HG02642 (cell line): ENCODE data around the gene SNX5.

Experiments used
- ATAC-seq: cut with Tn5 transposase; IDR thresholded peaks from one replicate; pipeline ENCODE4 v1.9.1; 2021; ENCODE audit warnings: mild to moderate bottlenecking; ENCODE audit not compliant: unreplicated experiment, poor library complexity

Gene SNX5

GRCh38 chr20:17968366-17969277 is at the start of gene SNX5, which contains the start of gene MGME1:
TSS of gene SNX5 (minus strand) at chr20:17968794. CDS start at chr20:17968425, 369 bp downstream.
TSS of gene MGME1 (plus strand) at chr20:17969018. CDS start at chr20:17969860, 842 bp downstream.
- peak; percentile 81 for ATAC-seq

- no peak for ATAC-seq
Observed at GRCh38 chr20:18018100-18018499, 49.5 kb upstream of the SNX5 start.

GRCh38 chr20:18016772-18017171 is 48.2 kb upstream of the SNX5 start:
- no peak for ATAC-seq

- ATAC-seq = no peak
Observed at GRCh38 chr20:18014411-18014810, 45.8 kb upstream of the SNX5 start.

GRCh38 chr20:18012901-18013300 is 44.3 kb upstream of the SNX5 start:
- no peak for ATAC-seq

GRCh38 chr20:18011951-18012645 is 43.5 kb upstream of the SNX5 start:
- no peak for ATAC-seq

GRCh38 chr20:18011482-18011881 is 42.9 kb upstream of the SNX5 start:
- ATAC-seq = no peak

GRCh38 chr20:18009116-18009515 is 40.5 kb upstream of the SNX5 start:
- ATAC-seq = no peak

GRCh38 chr20:18007534-18008292 is 39.1 kb upstream of the SNX5 start:
- no peak for ATAC-seq

GRCh38 chr20:18006684-18007083 is 38.1 kb upstream of the SNX5 start:
- ATAC-seq = no peak

GRCh38 chr20:18005990-18006364 is 37.4 kb upstream of the SNX5 start:
- no peak for ATAC-seq

GRCh38 chr20:18005170-18005989 is 36.8 kb upstream of the SNX5 start:
- peak; percentile 91 for ATAC-seq

- no peak for ATAC-seq
Observed at GRCh38 chr20:18004384-18005031, 35.9 kb upstream of the SNX5 start.

GRCh38 chr20:18003897-18004296 is 35.3 kb upstream of the SNX5 start:
- ATAC-seq = peak; percentile 43

GRCh38 chr20:18001131-18001921 is 32.7 kb upstream of the SNX5 start:
- no peak for ATAC-seq

GRCh38 chr20:17999566-17999965 is 31.0 kb upstream of the SNX5 start:
- no peak for ATAC-seq

- ATAC-seq = no peak
Observed at GRCh38 chr20:17998446-17998845, 29.9 kb upstream of the SNX5 start.

GRCh38 chr20:17995967-17996819 is 27.6 kb upstream of the SNX5 start:
- no peak for ATAC-seq
